ENCODE results near the gene ELOVL1.

The ELOVL1 gene

DNA sequence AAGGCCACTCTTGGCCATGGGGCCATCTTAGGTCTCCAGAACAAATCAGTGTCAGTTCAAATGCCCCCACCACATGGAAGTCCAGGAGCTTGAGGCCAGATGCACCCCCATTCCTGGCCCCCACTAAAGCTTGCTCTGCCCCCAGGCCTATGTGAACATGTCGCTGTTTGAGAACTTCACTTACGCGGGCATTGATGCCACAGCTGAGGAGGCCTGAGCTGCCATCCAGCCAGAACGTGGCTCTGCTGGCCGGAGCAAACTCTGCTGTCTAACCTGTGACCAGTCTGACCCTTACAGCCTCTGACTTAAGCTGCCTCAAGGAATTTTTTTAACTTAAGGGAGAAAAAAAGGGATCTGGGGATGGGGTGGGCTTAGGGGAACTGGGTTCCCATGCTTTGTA is 45.3 kb downstream of the ELOVL1 start:
- no peak for DNase-seq

DNA sequence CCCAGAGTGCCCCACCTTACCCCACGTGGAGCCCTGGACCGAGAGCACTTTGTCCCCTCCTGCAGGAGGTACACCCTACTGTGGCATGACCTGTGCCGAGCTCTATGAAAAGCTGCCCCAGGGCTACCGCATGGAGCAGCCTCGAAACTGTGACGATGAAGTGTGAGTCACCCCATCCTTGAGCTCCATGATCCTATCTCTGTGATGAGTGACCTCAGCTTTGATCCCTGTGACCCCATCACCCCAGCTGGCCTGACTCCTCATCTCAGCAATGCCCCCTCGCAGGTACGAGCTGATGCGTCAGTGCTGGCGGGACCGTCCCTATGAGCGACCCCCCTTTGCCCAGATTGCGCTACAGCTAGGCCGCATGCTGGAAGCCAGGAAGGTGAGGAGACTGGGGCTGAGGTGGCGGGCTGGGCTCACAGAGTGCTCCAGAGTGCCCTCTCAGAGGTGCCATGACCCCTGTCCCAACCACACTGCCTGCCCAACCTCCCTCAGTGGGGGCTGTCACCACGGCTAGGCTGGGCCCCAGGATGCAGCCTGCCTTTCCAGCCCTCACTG is 46.4 kb downstream of the ELOVL1 start:
- no peak for DNase-seq

GRCh38 chr1:43319766-43320165 is 48.0 kb downstream of the ELOVL1 start:
- DNase-seq: no peak

GRCh38 chr1:43319288-43319687 is 48.5 kb downstream of the ELOVL1 start:
- DNase-seq: no peak

- no peak for DNase-seq
These were observed 49.0 kb downstream of the ELOVL1 start for GRCh38 chr1:43318831-43319230.

GRCh38 chr1:43317817-43318471 is 49.9 kb downstream of the ELOVL1 start:
- no peak for DNase-seq

DNA sequence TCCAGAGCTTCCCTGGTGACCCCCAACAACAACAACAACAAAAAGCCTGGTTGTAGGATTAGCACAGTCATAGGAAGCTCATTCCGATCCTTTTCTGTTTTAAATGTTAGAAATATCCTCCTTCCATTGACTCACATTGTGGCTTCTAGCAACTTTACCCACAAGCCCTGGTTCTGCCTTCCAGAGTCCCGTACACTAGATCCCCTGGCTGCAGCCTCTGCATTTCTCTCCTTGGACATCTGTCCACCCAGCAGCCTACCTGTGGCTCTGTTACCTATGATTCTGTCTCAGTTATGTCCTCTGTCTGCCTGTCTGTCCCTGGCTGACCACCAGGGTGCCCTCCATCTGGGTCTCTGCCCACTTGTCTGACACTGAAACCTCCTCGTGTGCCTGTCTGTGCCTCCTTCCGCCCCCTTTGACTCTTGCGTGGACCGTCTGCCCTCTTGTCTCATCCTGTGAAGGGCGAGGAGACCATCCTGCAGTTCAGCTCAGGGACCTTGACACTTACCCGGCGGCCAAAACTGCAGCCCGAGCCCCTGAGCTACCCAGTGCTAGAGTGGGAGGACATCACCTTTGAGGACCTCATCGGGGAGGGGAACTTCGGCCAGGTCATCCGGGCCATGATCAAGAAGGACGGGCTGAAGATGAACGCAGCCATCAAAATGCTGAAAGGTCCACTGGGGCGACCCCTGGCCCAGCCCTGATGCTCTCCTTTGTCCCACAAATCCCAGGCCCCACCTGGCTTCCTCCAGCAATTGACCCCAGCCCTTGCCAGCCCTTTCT is 50.9 kb downstream of the ELOVL1 start:
- DNase-seq: no peak

- no peak for DNase-seq
These were observed 51.7 kb downstream of the ELOVL1 start for GRCh38 chr1:43315963-43316737.

DNA sequence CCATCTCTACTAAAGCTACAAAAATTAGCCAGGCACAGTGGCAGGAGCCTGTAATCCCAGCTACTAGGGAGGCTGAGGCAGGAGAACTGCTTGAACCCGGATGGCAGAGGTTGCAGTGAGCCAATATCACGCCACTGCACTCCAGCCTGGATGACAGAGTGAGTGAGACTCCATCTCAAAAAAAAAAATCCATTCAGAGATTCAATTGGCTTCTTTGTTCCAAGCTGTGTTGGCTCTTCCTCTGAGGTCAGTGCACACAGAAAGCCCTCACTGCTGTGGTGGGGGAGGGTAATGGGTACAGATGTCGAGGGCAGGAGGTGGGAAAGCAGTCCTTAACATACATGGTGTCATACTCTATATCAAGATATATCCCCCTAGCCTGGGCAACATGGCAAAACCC is 52.3 kb downstream of the ELOVL1 start:
- DNase-seq: no peak

DNA sequence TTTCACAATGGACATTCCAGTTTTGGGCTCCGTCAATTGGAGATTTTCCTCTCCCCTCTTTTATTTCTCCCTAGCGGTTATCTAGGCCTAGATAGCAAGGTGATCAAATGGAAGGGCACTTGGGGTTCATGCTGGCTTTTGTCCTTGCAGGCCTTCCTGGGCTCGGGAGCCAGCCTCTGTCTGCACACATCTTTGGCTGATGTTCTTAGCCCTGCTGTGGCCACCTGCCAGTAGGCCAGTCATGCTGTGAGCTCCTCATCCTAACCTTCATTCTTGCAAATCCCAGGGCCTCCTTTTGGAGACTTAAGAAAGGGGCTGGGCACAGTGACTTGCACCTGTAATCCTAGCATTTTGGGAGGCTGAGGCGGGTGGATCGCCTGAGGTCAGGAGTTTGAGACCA is 53.6 kb downstream of the ELOVL1 start:
- DNase-seq: no peak

GRCh38 chr1:43313771-43314170 is 54.0 kb downstream of the ELOVL1 start:
- no peak for DNase-seq

Data from activated CD4-positive, alpha-beta T cell treated with anti-CD3 and anti-CD28 coated beads for 48 hours (primary cell).